ENCODE data around the gene EYA4.
"Not testable (repeated sequence)": the region's sequence is repeated elsewhere in the genome, so short reads cannot be mapped to it uniquely, and the experiment has no call there.

The EYA4 gene

DNA sequence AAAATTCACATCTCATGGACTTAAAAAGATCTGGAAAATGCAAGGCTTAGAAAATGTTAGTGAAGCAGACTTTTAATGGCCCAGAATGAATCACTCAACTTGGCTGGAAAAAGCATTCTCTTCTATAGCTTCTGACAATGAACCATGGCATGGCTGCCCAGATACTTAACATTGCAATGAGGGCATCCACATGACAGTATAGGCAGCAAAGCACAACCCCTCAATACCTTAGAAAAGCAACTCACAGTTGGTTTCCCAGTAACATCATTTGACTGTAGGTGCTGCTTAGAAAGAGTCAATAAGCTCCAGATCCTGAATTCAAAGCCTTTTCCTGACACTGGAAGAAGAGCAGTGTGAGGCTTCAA lies 155.8 kb downstream of the EYA4 start:
- in situ Hi-C loops (cut with MboI; ENCODE audit: low sequenced_read_pairs) = no loop called here

DNA sequence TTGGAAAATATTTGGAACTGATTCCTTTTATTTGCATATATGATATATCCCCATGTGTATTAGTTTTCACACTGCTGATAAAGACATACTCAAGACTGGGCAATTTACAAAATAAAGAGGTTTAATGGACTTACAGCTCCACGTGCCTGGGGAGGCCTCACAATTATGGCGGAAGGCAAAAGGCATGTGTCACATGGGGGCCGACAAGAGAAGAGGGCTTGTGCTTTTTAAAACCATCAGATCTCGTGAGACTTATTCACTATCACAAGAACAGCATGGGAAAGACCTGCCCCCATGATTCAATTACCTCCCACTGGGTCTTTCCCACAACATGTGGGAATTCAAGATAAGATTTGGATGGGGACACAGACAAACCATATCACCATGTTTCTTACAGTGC lies 156.4 kb downstream of the EYA4 start:
- in situ Hi-C loops (cut with MboI; ENCODE audit: low sequenced_read_pairs) = not testable (repeated sequence)

DNA sequence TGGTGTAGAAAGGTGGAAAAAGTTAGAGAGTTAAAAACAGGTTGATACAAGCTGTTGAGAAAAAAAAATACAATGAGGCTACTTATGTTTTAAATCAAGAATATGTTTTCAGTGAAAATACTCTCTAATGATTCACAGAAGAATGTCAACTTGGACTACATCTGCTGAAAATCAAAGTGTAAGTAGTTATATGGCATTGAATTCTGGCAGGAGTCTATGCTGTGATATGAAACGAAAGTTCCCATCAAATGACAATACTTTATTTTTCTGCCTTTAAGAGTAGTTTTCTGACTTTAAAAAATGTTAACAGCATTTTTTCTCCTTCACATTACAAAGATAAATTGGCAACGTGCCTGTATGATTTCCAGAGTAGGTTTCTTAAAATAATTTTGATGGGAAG lies 158.3 kb downstream of the EYA4 start:
- in situ Hi-C loops (cut with MboI; ENCODE audit: low sequenced_read_pairs) = no loop called here

DNA sequence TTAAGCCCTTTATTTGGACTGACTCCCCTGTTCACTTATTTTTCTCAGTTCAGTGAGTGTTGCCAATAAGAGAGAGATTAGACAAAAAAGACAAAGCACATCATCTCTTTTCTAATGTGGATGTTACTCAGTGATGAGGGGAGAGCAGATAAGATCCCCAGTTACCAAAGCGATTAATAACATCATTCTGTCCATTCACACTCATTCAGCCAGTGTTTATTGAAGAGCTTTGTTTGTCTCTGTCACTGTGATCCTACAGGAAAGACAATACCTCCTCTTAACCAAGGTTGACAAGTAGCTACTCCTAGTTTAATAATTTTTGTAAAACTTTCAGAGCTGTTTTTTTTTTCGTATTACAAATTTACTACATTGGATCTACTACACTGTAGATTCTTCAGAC lies 163.0 kb downstream of the EYA4 start:
- in situ Hi-C loops (cut with MboI; ENCODE audit: low sequenced_read_pairs) = no loop called here

DNA sequence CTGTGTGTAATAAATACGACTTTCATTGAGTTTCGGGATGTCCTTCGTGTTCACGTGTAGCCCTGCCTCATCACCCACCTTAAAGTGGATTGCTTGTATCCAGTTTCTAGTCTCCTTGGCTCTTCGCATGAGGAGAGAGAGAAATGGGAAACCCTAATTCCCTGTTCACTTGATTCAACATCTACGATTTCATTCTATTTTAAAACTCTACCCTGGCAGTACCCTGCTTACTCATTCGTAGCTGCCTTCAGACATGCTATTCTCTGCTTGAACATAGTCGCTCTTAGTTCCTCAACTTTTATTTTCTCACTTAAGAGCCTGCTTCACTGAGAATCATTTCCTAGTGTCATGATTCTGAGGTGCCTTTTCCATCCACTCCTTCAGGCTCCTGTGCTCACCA lies 163.6 kb downstream of the EYA4 start:
- in situ Hi-C loops (cut with MboI; ENCODE audit: low sequenced_read_pairs) = no loop called here

DNA sequence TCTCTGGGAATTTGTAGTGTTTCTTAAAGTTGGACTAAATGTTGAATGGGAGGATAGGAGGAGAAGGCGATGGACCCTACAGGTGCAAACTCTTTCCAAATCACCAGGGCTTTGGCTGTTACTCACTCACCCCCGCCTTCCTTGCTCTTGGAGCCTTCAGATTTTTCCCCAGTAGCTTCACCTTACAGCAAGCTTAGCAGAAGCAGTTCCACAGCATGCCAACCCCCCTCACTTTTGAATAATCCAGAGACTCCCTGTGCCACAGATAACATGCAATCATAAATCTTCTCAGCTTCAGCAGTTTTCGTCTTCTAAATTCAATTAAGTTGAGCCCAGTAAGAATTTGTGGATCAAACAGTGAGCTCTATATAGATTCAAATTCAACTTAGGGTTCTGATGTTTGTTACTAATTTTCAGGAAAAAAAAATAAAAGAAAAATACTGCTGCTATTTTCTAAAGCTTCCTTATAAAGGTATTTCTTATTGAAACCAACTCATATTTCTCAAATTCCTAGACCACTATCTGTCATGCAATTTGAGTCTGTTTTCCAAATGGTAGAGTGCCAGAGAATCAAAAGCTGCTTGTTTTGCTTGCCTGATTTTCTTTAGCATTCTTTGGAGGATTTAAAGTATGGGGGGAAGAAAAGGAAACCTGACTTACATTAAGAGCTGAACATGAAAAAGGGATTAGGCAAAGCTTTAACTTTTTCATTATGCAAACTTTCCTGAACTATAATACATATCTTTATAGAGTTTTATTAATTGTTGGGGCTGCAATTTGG lies 166.4 kb downstream of the EYA4 start:
- in situ Hi-C loops (cut with MboI; ENCODE audit: low sequenced_read_pairs) = no loop called here

- in situ Hi-C loops (cut with MboI; ENCODE audit: low sequenced_read_pairs) = no loop called here
Measured at GRCh38 chr6:133408132-133408531, 167.0 kb downstream of the EYA4 start.

DNA sequence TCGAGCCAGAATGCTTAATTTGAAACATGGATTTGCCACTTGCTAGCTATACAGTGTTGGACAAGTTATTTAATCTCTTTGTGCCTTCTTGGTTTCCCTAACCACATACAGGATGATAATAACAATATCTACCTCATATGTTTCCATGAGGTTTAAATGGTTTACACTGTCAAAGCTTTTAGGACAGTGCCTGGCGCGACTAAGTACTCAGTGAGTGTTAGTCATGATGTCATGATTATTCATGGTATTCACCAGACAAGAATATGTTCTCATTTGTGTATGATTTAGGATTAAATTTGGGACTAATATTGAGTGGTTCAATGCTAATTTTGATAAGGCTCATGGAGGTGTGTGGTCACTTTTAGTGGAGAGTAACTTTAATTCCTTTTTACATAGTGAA lies 167.4 kb downstream of the EYA4 start:
- in situ Hi-C loops (cut with MboI; ENCODE audit: low sequenced_read_pairs) = no loop called here

DNA sequence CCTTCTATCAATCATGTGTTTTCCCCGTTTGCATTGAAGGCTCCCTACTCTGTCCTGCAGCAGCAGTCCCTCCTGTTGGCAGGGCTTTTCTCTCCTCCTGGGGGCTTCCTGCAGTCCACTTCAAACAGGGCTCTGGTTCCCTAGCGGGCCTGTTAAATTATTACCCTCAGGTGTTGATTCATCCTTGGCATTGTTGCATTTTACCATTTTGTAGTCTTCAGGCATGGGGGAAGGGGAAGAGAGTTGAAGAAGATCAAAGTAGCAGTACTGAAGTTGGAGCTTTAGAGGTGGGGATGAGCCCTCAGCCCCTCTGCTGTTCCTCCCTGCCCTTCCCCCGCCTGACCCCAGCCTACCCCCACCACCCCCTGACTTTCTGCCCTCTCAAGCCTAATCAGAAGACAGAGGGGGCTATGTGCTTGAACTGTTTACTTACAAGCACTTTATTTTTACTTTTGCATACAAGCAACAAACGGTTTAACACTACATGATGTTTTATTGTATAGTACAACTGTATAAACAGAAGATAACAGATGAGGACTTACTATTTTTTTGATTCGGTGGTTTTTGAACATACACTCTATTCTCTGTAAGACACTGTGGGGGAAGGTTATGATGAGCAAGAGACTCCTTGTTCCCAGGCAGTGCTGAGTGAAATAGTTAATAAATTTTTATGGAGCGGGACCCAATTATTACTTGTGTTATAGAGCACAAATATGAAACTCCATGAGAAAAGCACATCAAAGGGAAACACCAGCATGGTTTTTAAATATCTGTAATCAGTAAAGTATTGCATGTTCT lies 169.7 kb downstream of the EYA4 start:
- in situ Hi-C loops (cut with MboI; ENCODE audit: low sequenced_read_pairs) = no loop called here

- in situ Hi-C loops (cut with MboI; ENCODE audit: low sequenced_read_pairs) = no loop called here
Measured at GRCh38 chr6:133411757-133412156, 170.6 kb downstream of the EYA4 start.

- in situ Hi-C loops (cut with MboI; ENCODE audit: low sequenced_read_pairs) = no loop called here
Measured at GRCh38 chr6:133415262-133415661, 174.1 kb downstream of the EYA4 start.

GRCh38 chr6:133418108-133418507 lies 177.0 kb downstream of the EYA4 start:
- in situ Hi-C loops (cut with MboI; ENCODE audit: low sequenced_read_pairs) = no loop called here

DNA sequence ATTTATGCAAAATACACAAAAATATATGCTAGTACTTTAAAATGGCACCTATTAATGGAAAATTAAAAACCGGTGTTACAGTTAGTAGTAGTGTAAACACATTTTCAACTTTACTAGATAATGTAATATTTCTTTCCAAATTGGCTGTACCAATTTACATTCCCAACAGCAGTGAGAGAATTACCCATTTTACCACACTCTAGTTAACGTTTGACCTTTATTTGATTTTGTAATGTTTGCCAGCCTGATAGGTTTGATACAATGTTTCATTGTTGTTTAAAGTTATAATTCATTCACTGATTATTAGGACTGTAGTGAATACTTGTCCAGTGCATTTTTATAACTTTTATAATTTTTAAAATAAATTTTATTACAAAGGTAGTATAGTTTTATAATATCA lies 182.1 kb downstream of the EYA4 start:
- in situ Hi-C loops (cut with MboI; ENCODE audit: low sequenced_read_pairs) = no loop called here

GRCh38 chr6:133424359-133424758 lies 183.2 kb downstream of the EYA4 start:
- in situ Hi-C loops (cut with MboI; ENCODE audit: low sequenced_read_pairs) = no loop called here

DNA sequence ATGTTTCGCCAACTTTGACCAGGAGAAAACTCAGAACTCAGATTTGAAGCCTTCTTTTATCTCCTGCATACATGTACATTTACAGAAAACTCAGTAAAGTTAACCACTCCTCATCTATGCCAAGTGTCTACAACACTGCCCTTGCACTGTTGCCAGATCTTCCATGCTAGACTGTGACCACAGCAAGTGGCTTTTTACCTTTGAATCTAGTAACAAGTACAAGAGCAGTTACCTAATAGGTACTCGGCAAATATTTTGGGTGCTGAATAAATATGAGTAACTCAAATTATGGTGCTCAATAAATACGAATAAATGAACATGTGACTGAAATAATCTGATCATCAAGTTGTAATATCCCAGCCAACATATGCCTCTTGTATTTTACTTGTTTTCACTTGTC lies 184.9 kb downstream of the EYA4 start:
- in situ Hi-C loops (cut with MboI; ENCODE audit: low sequenced_read_pairs) = no loop called here

DNA sequence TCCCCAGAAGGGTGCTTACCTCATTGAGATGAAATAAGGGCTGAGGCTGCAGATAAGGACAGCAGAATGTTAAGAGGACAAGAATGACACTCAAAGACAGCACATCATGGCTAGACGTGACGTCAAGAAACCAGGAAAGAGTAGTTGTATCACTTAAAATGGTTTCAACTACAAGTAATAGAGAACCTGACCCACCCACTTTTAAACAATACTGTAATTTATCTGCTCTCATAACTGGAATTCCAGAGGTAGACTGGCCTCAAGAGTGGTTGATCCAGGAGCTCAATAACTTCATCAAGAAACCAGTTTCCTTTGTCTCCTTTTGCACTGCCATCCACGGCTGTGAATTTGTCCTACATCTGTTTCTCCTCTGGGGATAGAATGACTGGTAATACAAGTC lies 187.1 kb downstream of the EYA4 start:
- in situ Hi-C loops (cut with MboI; ENCODE audit: low sequenced_read_pairs) = no loop called here

DNA sequence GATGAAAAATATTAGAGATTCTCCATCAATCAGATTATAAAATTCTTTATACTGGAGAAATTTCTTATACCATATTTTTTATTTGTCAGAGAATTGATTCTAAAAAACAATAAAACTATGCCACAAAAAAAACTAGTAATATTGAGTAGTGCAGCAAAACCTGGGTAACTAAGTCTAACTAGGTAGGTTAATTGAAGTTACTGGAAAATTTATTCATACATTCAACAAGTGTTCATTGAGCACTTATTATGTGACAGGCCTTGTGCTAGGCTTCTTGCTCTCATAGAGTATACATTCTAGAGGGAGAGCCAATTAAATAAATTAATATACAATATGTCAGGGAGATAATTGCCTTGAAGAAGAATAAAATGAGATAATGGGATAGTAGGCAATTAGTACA lies 189.4 kb downstream of the EYA4 start:
- in situ Hi-C loops (cut with MboI; ENCODE audit: low sequenced_read_pairs) = no loop called here

DNA sequence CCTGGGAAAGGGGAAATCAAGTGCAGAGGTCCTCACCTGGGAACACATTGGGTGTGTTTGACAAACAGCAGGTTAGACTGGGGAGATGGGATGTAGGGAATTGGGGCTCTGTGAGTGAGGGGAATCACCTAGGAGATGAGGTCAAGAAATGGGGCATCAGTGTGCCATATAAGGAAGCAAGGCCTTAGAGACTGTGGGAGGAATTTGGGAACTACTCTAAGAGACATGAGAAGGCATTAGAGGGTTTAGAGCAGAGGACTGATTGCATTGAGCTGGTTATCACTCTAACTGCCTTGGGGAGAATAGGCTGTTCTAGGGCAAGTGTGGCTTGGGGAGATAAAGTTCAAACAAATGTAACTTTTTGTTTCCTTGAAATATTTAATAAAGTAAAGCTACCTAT lies 189.9 kb downstream of the EYA4 start:
- in situ Hi-C loops (cut with MboI; ENCODE audit: low sequenced_read_pairs) = no loop called here

GRCh38 chr6:133432021-133432989 lies 191.1 kb downstream of the EYA4 start:
- in situ Hi-C loops (cut with MboI; ENCODE audit: low sequenced_read_pairs) = no loop called here

- in situ Hi-C loops (cut with MboI; ENCODE audit: low sequenced_read_pairs) = no loop called here
Measured at GRCh38 chr6:133435065-133435728, 194.0 kb downstream of the EYA4 start.

- in situ Hi-C loops (cut with MboI; ENCODE audit: low sequenced_read_pairs) = no loop called here
Measured at GRCh38 chr6:133436652-133437051, 195.5 kb downstream of the EYA4 start.
